Measurements from ENCODE around the gene RUFY3. TPM values are rescaled to one million over a fixed set of nuclear protein-coding genes. Genes with fewer than 3 reads are reported as not detected.

The RUFY3 gene
- total RNA-seq, 3 donors from 2014 or later, result 60.0 to 95.9 (median 83.6) TPM

DNA sequence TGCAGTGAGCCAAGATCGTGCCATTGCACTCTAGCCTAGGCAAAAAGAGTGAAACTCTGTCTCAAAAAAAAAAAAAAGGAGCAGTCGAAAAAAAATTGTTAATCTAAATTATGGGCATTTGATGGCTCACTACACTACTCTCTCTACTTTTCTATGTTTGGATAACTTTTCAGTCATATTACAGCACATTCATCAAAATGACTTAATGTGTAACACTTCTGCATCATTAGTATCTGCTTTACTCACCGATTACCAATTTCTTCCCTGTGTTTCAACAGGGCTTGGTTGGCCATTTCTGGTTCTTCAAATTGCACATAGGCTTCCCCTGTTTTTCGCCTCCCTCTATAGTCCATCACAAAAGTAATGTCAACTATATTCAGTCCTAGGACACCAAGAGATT, 109.5 kb downstream of the RUFY3 start:
- intact Hi-C loops (cut with DNase I; ENCODE audit: low total_unique reads), result no loop called here
- DNase-seq (ENCODE audit: low spot score in 2 of 2), result no peak
- H3K27ac ChIP-seq, result no peak overlapping the region
- H3K4me1 ChIP-seq, result no peaks in the 10 kb centered on the region
- TF ChIP-seq POLR2AphosphoS5 (IDR thresholded peaks at IDR 0.05) (no peak), POLR2A (IDR thresholded peaks at IDR 0.05) (no peak)
- TF ChIP-seq, protein P1, sequence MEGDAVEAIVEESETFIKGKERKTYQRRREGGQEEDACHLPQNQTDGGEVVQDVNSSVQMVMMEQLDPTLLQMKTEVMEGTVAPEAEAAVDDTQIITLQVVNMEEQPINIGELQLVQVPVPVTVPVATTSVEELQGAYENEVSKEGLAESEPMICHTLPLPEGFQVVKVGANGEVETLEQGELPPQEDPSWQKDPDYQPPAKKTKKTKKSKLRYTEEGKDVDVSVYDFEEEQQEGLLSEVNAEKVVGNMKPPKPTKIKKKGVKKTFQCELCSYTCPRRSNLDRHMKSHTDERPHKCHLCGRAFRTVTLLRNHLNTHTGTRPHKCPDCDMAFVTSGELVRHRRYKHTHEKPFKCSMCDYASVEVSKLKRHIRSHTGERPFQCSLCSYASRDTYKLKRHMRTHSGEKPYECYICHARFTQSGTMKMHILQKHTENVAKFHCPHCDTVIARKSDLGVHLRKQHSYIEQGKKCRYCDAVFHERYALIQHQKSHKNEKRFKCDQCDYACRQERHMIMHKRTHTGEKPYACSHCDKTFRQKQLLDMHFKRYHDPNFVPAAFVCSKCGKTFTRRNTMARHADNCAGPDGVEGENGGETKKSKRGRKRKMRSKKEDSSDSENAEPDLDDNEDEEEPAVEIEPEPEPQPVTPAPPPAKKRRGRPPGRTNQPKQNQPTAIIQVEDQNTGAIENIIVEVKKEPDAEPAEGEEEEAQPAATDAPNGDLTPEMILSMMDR (IDR thresholded peaks at IDR 0.05), result no peak
- no peaks in the 10 kb centered on the region for H3K9me3 ChIP-seq
- peaks cover 10% of the 10 kb centered on the region for H3K36me3 ChIP-seq
- no peaks in the 10 kb centered on the region for H3K27me3 ChIP-seq
- no peak overlapping the region for H3K4me3 ChIP-seq

DNA sequence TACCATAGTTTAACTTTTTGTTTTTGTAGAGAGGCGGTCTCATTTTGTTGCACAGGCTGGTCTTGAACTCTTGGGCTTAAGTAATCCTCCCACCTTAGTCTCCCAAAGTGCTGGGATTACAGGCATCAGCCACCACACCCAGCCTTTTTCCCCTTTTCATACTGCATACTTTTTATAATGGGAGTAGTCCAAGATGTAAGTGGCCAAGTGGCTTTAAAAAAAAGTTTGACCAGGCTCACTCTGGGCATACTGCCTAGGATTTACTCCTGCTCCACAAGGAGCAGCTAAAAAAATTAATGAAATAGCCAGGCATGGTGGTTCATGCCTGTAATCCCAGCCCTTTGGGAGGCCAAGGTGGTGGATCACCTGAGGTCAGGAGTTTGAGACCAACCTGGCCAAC, 111.9 kb downstream of the RUFY3 start:
- Histone ChIP-seq H3K4me3 (no peak overlapping the region), H3K4me1 (no peaks in the 10 kb centered on the region), H3K36me3 (peaks cover 10% of the 10 kb centered on the region), H3K27me3 (no peaks in the 10 kb centered on the region), H3K9me3 (no peaks in the 10 kb centered on the region), H3K27ac (no peak overlapping the region)
- intact Hi-C loops (cut with DNase I; ENCODE audit: low total_unique reads), result no loop called here
- DNase-seq (ENCODE audit: low spot score in 2 of 2), result no peak
- TF ChIP-seq, protein P1 (IDR thresholded peaks at IDR 0.05), result no peak
- TF ChIP-seq POLR2A (IDR thresholded peaks at IDR 0.05), result no peak
- TF ChIP-seq POLR2AphosphoS5 (IDR thresholded peaks at IDR 0.05), result no peak

DNA sequence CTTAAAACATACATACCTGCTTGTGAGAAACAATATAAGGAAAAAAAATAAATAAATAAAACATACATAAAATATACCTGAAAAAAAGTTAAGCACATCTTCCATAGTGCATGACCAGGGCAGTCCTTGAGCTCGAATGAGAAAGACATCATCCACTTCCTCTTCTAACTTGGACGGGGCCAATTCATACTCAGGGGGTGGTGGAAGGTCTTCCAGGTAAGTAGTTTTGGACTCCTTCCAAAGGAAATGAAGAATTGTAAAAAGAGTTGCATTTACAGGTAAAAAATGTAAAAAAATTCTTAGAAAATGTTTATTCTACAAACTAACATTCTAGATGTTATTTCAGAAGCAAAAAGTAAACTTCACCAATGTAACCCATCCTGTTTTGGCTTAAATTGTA, 114.3 kb downstream of the RUFY3 start:
- H3K27me3 ChIP-seq, result no peaks in the 10 kb centered on the region
- peaks cover 10% of the 10 kb centered on the region for H3K36me3 ChIP-seq
- intact Hi-C loops (cut with DNase I; ENCODE audit: low total_unique reads), result no loop called here
- TF ChIP-seq POLR2AphosphoS5 (IDR thresholded peaks at IDR 0.05) (no peak), POLR2A (IDR thresholded peaks at IDR 0.05) (no peak)
- TF ChIP-seq, protein P1 (IDR thresholded peaks at IDR 0.05), result no peak
- no peak overlapping the region for H3K4me3 ChIP-seq
- no peaks in the 10 kb centered on the region for H3K4me1 ChIP-seq
- no peak overlapping the region for H3K27ac ChIP-seq
- H3K9me3 ChIP-seq, result no peaks in the 10 kb centered on the region
- no peak for DNase-seq (ENCODE audit: low spot score in 2 of 2)

GRCh38 chr4:70838204-70838603, 116.4 kb downstream of the RUFY3 start:
- TF ChIP-seq POLR2AphosphoS5 (IDR thresholded peaks at IDR 0.05) (no peak), POLR2A (IDR thresholded peaks at IDR 0.05) (no peak)
- TF ChIP-seq, protein P1 (IDR thresholded peaks at IDR 0.05), result no peak
- intact Hi-C loops (cut with DNase I; ENCODE audit: low total_unique reads), result no loop called here
- Histone ChIP-seq H3K9me3 (no peaks in the 10 kb centered on the region), H3K4me3 (peak overlapping the region; percentile 87 to 98 (median 93)), H3K4me1 (no peaks in the 10 kb centered on the region), H3K36me3 (no peaks in the 10 kb centered on the region), H3K27ac (peak overlapping the region; percentile 91 to 98), H3K27me3 (no peaks in the 10 kb centered on the region)
- DNase-seq (ENCODE audit: low spot score in 2 of 2), result no peak

DNA sequence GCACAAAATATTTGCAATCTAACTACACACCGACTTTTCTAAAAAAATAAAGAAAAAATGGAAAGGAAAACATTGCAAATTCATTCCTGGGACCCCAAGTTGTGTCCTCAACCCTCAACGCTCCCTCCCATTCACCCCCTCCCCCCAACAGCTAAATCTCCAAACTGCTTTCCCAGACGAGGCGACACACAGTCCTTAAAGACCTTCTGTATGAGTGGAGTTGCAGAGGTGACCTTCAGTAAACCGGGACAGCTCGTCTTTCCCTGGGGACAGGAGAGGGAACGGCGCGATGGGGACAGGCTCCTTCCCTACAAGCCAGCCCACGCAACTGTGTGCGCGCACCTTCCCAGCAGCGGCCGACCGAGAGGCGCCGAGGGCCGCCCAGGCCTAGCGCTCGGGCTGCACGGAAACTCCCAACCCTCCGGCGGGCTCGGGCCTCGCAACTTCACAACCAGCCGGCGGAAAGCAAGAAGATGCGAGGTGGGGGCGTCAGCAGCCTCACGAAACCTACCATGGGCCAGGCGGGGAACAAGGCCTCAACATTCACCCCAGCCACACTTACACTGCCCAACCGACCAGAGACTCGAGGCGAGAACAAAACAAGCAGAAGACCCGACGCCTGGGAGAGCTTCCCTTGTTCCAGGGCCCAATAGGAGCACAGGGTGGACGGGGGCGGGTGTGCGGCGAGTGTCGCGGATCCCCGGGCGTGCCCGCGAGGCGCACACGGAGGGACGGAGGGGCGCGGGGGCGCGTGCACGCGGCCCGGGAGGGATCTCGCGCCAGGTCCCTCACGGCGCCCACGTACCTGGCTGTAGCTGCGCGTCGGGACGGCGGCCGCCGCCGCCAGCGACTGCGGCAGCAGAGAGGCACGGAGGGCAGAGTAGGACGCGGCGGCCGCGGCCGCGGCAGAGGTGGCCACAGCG, 117.2 kb downstream of the RUFY3 start:
- H3K9me3 ChIP-seq, result no peaks in the 10 kb centered on the region
- H3K27ac ChIP-seq, result peak overlapping the region; percentile 91 to 98
- H3K36me3 ChIP-seq, result no peaks in the 10 kb centered on the region
- peak; percentile 45 to 56 for DNase-seq (ENCODE audit: low spot score in 2 of 2)
- no peak for TF ChIP-seq POLR2A (IDR thresholded peaks at IDR 0.05)
- TF ChIP-seq POLR2AphosphoS5 (IDR thresholded peaks at IDR 0.05), result peak in 2 of 3 donors; percentile 13 to 44
- intact Hi-C loops (cut with DNase I; ENCODE audit: low total_unique reads), result loop anchor here (1.0 kb wide), 1 partner anchor 49 kb away; no protein-coding TSS in a partner anchor
- H3K4me1 ChIP-seq, result no peaks in the 10 kb centered on the region
- H3K27me3 ChIP-seq, result no peaks in the 10 kb centered on the region
- peak overlapping the region; percentile 87 to 98 (median 93) for H3K4me3 ChIP-seq
